ENCODE results near the gene VKORC1L1. TPM values are rescaled to one million over a fixed set of nuclear protein-coding genes. Genes with fewer than 3 reads are reported as not detected.
A peak's percentile ranks its signal among the peaks of the same experiment; 100 is the strongest.

Gene VKORC1L1
- total and polyA plus RNA-seq, 12 donors = 3.7 to 47.7 (median 12.0) TPM

GRCh38 chr7:65979583-65980477, 107.0 kb downstream of the VKORC1L1 start:
- WGBS, 4 donors = 89 to 94% (median 92%) methylated on average over 12 to 29 of the region's 29 CpGs
- TF ChIP-seq POLR2A (IDR thresholded peaks at IDR 0.05) (no peak), CTCF (IDR thresholded peaks at IDR 0.05) (no peak)
- no peak overlapping the region for H3K4me3 ChIP-seq
- H3K4me1 ChIP-seq (replicated peaks in 1 of 2) = peaks cover 12 to 19% of the 10 kb centered on the region in 2 donors
- peaks cover 0 to 14% of the 10 kb centered on the region in 2 donors for H3K36me3 ChIP-seq (replicated peaks in 1 of 2)
- DNase-seq = peak in 1 of 7 donors; percentile 50
- no peaks in the 10 kb centered on the region for H3K27me3 ChIP-seq
- intact Hi-C loops (cut with DNase I) = no loop called here
- peak overlapping the region in 4 of 5 donors; percentile 21 to 85 (median 82) for H3K27ac ChIP-seq
- no peaks in the 10 kb centered on the region for H3K9me3 ChIP-seq (replicated peaks in 1 of 3)

- no peaks in the 10 kb centered on the region for H3K9me3 ChIP-seq (replicated peaks in 1 of 3)
- TF ChIP-seq POLR2A (IDR thresholded peaks at IDR 0.05) (peak in 1 of 2 donors; percentile 28), CTCF (IDR thresholded peaks at IDR 0.05) (no peak)
- H3K36me3 ChIP-seq (replicated peaks in 1 of 2) = peaks cover 0 to 10% of the 10 kb centered on the region in 2 donors
- intact Hi-C loops (cut with DNase I) = no loop called here
- no peaks in the 10 kb centered on the region for H3K27me3 ChIP-seq
- peak; percentile 48 to 90 (median 81) for DNase-seq
- peaks cover 12 to 19% of the 10 kb centered on the region in 2 donors for H3K4me1 ChIP-seq (replicated peaks in 1 of 2)
- peak overlapping the region in 2 of 4 donors; percentile 74 to 82 for H3K4me3 ChIP-seq
- 19 to 36% (median 26%) methylated on average over 10 to 11 of the region's 11 CpGs for WGBS, 4 donors
- peak overlapping the region; percentile 21 to 85 (median 79) for H3K27ac ChIP-seq
Measured at GRCh38 chr7:65980478-65981250, 107.8 kb downstream of the VKORC1L1 start.

- WGBS, 4 donors = 2 to 21% (median 12%) methylated on average over 10 to 62 of the region's 62 CpGs
- peak within 1 kb of the TSS; percentile 21 to 85 (median 79) for H3K27ac ChIP-seq
Measured at GRCh38 chr7:65981965-65982792, 109.3 kb downstream of the VKORC1L1 start, which contains the start of gene GUSB. Gene GUSB (minus strand): TSS chr7:65982213. CDS start chr7:65982183, 30 bp downstream.

More at GRCh38 chr7:65981965-65982792, 109.3 kb downstream of the VKORC1L1 start, which contains the start of gene GUSB:
- Histone ChIP-seq H3K9me3 (replicated peaks in 1 of 3) (no peaks in the 10 kb centered on the region), H3K27me3 (no peaks in the 10 kb centered on the region), H3K4me1 (replicated peaks in 1 of 2) (peaks cover 12 to 19% of the 10 kb centered on the region in 2 donors), H3K36me3 (replicated peaks in 1 of 2) (peaks cover 0 to 4% of the 10 kb centered on the region in 2 donors), H3K4me3 (peak within 1 kb of the TSS in 3 of 4 donors; percentile 74 to 95 (median 82))
- TF ChIP-seq CTCF (IDR thresholded peaks at IDR 0.05) (no peak), POLR2A (IDR thresholded peaks at IDR 0.05) (peak; percentile 21 to 64)
- intact Hi-C loops (cut with DNase I) = no loop called here
- peak; percentile 91 to 96 (median 93) for DNase-seq

All from adrenal gland (tissue), 12 donors.